Measurements from ENCODE around the gene SCP2D1.

Gene SCP2D1

DNA sequence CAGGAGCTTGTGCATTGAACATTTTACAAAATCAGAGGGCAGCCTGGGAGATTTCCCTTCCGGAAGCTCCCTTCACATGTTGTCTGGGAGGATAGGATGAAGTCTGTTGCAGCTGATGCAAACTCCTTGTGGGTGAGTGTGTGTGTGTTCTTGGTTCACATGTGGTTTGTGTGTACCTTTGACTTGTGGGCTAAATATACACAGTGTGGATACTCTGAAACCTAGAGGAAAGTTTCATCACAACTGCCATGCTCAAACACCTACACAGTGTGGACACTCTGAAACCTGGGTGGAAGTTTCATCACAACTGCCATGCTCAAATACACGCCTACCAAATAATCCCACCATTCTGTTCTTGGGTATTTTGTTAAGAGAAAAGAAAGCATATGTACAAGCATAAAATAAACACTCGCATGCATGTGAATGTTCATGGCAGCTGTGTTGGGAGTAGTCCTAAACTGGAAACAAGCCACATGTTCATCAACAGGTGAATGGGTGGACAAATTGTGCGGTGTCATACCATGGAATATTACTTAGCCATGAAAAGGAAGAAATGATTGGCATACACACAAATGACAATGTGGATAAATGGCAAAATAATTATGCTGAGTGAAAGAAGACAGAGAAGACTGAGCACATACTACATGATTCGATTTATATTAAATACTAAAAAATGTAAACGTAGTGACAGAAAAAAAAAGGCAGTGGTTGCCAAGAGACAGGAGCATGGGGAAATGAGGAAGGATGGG is 1.8 kb downstream of the SCP2D1 start:
- DNase-seq: no peak

GRCh38 chr20:18822832-18823231 is 9.2 kb downstream of the SCP2D1 start:
- DNase-seq: no peak

DNA sequence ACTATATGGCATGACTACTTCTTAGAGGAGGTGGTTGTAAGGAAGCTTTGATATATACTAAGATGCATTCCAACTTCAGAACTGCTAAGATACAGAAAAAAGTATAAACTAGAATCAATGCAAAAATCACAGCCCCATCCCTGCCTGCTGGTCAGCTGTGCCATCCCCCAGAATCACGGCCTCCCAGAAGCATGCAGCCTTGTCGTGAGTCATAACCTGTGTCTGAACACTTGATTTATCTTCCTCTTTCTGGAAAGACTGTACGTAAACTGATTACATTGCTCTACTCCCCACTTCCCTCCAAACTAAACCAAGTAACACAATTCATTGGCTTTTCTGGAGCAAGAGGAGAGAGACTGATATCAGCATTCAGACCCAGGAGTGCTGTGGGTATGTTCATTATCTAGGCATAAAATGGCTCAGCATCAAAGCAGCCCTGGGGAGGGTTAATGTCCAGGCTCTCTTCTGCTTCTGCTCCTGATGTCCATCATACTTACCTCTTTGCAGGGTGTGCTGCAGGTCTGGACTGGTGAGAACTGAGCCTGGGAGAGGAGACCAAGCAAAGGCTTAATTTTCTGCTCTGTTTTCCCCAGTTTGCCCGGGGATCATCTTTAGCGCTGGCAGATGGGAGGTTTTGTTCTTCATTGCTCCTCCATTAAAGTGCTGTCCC is 18.4 kb downstream of the SCP2D1 start:
- DNase-seq: no peak

- DNase-seq: no peak
Measured at GRCh38 chr20:18832546-18833200, 19.1 kb downstream of the SCP2D1 start.

GRCh38 chr20:18835466-18836256 is 22.1 kb downstream of the SCP2D1 start:
- no peak for DNase-seq

GRCh38 chr20:18837718-18838117 is 24.1 kb downstream of the SCP2D1 start:
- no peak for DNase-seq

DNA sequence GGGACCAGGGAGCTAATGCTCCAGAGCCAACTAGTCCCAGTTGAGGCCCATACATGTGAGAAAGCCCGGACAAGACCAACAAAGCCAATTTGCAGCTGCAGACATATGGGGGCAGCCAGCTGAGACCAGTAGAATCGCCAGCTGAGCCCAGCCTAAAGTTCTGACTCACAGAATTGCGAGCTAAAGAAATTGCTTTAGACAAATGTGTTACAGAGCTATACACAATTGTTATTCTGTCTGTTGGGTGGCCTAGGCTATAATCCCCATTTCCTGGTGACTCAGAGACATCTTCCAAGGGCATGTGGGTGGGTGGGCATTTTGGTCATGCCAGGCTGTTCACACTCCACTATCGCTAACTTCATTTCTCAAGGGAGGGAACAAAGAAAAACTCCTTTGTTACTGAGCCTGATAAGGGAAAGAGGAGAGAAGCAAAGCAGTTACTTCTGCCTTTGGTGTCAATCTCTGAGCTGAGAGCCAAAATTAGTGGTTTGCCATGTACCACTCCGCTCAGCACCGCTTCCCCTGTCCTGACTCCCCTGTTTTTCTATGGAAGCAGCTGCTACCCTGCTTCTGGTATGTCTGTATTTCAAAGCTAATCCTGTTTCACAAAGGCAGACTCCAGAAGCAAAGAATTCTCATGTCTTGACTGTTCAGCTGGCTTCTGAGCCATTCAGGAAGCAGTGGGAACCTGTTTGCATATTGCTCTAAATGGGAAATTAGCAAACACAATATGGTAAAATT is 26.1 kb downstream of the SCP2D1 start:
- DNase-seq: no peak

- no peak for DNase-seq
Measured at GRCh38 chr20:18840248-18840645, 26.7 kb downstream of the SCP2D1 start.

- DNase-seq: no peak
Measured at GRCh38 chr20:18845017-18845416, 31.4 kb downstream of the SCP2D1 start.

- DNase-seq: no peak
Measured at GRCh38 chr20:18847226-18847755, 33.7 kb downstream of the SCP2D1 start.

DNA sequence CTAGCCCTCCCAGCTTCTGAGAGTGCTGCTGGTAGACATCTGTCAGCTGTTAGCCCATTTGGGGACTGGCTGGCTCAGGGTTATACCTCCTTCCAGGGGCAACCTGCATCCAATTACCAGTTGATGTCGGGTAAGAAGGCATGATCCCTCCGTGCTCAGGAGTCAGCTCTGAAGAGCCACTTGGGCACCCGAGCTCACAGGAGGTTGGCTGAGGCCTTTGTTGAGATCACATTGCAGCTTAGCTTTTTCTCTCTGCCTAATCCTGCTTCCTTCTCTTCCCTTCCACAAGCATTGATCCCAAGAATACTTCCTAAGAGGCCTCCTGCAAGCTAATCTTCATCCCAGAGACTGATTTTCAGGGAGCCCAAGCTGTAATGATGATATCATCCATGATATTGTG is 35.5 kb downstream of the SCP2D1 start:
- no peak for DNase-seq

DNA sequence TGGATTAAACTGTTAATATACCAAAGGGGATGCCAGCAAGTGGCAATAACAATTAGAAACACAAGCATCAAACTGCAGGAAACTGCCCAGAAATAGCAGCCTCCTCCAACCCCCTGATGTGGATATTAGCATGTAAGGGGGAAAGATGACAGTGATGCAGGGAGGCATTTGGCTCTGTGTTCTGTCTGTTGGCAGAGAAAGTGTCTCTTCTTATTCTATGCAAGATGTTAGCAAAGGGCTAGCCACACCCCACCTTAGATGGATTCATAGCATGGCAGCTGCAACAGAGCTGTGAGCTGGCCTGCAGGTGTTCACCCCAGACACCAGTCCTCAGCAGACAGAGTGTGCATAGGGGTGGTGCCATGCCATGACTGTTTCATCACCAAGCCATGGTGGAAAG is 38.0 kb downstream of the SCP2D1 start:
- no peak for DNase-seq

DNA sequence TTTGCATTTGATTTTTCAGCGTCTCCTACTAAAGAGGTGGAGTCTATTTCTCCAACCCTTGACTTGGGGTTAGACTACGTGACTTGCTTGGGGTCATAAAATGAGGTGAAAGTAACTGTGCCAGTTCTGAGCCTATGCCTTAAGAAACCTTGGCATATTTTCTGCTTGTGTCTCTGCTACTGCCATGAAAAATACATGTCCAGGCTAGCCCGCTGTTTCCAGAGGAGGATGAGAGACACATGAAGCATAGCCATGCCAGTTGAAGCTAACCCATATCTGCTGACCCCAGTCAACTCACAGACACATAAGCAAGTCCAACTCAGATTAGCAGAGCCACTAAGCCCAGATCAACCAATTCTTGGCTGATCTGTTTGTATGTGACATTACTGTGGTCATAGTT is 38.7 kb downstream of the SCP2D1 start:
- DNase-seq: no peak

DNA sequence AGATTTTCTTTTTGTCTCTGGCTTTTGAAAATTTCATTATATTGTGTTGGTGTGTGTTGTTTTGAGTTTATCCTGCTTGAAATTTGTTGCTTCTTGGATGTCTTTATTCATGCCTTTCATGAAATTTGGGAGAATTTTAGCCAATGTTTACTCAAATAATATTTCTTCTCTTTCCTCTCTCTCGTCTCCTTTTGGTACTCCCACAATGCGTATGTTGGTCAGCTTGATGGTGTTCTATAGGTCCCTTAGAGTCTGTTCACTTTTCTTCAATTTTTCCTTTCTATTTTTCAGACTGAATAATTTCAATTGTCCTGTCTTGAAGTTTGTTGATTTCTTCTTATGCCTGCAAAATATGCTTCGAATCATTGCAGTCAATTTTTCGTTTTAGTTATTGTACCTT is 39.6 kb downstream of the SCP2D1 start:
- no peak for DNase-seq

DNA sequence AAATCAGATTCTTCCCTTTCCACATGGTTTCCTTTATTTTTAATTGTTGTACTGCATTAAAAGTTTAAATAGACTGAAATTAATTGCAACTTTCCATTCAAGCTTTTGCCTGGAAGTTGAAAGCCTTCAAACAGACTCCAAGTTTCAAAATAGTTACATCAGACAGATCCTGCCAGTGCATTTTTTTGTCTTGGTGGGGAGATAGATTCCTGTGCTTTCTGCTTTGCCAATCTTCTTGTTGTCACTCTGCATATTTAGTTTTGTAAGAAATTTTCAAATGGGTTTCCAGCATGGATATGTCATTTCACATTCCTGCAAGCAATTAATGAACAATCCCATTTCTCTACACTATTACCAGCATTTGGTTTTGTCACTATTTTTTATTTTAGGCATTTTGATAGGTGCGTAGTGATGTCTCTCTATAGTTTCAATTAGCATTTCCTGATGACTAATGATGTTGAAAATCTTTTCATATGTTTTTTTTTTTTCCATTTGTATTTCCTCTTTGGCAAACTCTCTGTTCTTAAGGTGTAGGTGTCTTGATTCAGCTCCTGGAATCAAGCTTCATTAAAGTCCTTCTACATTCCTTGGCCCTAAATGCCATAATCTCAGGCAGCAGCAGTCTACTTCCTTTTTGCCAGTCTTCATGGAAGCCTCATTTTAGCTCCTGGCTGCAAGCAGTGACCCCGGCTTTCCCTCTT is 40.5 kb downstream of the SCP2D1 start:
- no peak for DNase-seq

DNA sequence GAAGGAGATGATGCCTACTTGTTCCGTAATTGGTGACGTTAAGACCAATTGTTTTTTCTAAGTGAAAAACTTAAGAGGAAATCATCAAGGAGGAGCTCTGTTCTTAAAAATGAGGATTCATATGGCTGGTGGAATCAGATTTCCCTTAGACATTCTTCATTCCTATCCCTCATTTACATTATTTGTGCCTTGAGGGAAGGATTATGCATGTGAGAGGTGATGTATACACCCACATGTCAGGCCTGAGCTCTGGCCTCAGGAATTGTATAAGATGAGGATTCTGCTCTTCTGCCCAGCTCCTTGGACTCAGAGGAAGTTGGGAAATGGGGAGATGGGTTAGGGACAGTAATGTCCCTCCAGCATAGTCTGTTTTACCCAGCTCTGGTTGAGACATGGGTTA is 42.3 kb downstream of the SCP2D1 start:
- DNase-seq: no peak

DNA sequence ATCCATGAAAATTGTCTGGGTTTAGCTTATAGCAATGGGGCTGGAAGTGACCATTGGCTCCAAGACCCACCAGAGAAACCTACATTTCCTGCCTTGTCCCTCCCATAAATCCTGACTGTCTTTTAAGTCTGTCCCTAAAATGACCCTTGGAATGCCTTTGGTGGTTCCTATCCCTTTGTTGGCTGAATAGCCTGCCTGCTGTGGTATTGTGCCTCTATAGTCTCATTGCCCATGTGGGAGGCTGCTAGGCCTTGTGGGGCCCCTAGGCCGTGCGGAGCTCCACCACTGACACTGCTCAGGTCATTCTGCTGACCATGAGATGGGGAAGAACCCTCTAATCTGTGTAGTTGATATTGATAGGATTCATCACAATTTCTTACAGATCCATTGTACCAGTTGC is 43.3 kb downstream of the SCP2D1 start:
- no peak for DNase-seq

- no peak for DNase-seq
Measured at GRCh38 chr20:18857640-18858039, 44.1 kb downstream of the SCP2D1 start.

- no peak for DNase-seq
Measured at GRCh38 chr20:18858816-18859215, 45.2 kb downstream of the SCP2D1 start.

Data from SIG-M5 (cell line).